RPMI7951 (cell line): ENCODE measurements around the gene ELOVL6. TPM values are rescaled to one million over a fixed set of nuclear protein-coding genes. Genes with fewer than 3 reads are reported as not detected.
"Not testable (repeated sequence)": the region's sequence is repeated elsewhere in the genome, so short reads cannot be mapped to it uniquely, and the experiment has no call there.

Source experiments
- DNase-seq: peaks from one replicate; pipeline ENCODE4 v3.0.0-alpha.2; 2012; ENCODE audit warnings: low read depth
- total RNA-seq: library from RNA; depleted of rRNA; stranded (reverse); fragments of >200 nt; shearing (Covaris generic); gene quantifications from 2 replicates; pipeline ENCODE4 v1.2.3, GENCODE V29; 2014

ELOVL6 gene
- total RNA-seq, 1 experiment from 2014 or later = 8.7 TPM

DNA sequence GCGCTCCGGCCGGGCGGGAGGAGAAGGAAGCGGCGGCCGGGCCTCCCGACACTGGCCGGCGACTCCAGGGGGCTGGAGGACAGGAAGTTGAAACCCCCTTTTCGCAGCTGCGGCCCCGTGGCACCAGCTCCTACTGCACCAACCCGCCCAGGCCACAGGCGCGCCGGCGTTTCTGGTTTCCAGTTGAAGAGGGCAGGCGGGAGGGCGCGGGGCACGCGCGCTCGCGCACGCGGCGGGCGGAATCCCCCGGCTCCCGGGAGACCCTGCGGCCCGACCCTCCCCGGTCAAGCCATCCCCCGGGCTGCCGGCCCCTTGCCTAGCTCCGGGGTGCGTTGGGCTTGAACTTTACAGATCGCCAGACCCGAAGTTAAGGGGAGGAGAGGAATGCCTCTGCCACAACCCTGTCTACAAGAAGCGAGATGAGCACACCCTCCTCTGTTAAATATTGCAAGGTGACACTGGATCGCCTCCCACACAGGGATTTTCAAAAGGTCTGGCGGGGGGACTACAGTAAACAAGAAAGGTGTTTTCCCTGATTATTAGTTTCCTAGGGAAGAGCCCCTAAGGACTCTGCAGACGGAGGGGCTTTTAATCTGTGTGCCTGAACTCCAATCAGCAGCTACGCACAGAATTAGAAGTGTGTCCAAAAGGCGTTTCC, 1.4 kb downstream of the ELOVL6 start:
- DNase-seq = no peak

DNA sequence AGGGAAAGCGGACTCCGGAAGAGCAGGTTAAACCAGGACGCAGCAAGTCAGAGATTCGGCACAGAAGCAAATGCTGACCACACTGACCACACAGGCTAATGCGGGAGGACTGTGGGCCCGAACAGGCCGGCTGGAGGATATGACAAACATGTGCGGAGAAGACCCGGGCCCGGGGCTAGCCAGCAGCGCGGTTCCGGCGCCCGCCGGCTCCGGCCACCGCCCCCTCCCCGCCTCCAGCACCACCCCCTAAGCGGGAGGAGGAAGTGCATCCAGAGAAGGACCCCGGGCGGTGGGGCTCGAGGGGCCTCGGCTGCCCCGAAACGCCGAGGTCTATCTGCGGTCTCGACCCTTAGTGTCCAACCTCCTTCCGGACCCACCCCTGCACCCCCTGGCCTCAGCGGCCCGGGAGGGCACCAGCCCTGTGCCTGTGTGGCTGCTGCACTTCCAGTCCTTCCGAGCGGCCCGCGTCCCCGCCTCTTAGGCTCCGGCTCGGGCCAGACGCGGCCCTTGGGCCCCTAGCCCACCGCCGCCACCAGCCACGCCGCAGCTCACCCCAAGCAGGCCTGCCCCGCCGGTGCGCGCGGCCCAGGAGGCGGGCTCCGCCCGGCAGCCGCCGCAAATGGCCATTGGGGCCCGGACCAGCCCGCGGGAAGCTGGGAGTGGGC, 2.1 kb downstream of the ELOVL6 start:
- DNase-seq = peak; percentile 50

- no peak for DNase-seq
Measured at GRCh38 chr4:110195561-110196205, 2.7 kb downstream of the ELOVL6 start.

- DNase-seq = peak; percentile 91
Measured at GRCh38 chr4:110193822-110194761, 4.3 kb downstream of the ELOVL6 start.

- DNase-seq = not testable (repeated sequence)
Measured at GRCh38 chr4:110193287-110193686, 5.1 kb downstream of the ELOVL6 start.

DNA sequence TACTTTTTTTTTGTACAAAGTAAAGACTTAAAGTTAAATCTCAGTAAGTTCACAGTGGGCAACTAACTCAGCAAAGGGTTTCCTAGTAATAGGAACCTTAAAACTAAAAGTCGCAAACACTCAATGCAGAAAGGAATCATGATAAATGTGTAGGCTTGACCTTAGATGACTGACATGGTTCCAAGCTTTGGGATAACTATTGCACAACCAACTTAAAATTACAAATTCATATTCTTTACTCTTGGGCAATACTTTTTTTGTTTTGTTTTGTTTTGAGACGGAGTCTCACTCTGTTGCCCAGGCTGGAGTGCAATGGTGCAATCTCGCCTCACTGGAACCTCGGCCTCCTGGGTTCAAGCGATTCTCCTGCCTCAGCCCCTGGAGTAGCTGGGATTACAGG, 8.2 kb downstream of the ELOVL6 start:
- DNase-seq = no peak

DNA sequence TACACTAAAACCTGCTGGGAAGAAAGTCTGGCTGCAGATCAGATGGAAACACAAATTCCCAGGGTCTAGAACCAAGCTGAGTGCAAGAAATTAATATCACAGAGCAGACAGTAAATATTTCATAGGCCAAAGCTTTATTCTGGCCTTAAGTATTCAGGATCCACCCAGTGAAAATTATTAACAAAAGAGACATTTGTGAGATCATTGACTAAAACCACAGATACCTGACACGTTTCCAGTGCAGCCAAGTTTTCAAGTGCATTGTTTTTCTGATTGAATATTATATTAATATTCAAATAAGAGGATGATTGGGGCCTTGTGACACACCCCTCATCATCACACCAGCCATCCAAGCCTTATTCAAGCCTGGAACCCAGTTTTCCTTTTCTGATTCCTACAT, 10.3 kb downstream of the ELOVL6 start:
- DNase-seq = no peak

GRCh38 chr4:110184791-110185155, 13.6 kb downstream of the ELOVL6 start:
- DNase-seq = no peak

DNA sequence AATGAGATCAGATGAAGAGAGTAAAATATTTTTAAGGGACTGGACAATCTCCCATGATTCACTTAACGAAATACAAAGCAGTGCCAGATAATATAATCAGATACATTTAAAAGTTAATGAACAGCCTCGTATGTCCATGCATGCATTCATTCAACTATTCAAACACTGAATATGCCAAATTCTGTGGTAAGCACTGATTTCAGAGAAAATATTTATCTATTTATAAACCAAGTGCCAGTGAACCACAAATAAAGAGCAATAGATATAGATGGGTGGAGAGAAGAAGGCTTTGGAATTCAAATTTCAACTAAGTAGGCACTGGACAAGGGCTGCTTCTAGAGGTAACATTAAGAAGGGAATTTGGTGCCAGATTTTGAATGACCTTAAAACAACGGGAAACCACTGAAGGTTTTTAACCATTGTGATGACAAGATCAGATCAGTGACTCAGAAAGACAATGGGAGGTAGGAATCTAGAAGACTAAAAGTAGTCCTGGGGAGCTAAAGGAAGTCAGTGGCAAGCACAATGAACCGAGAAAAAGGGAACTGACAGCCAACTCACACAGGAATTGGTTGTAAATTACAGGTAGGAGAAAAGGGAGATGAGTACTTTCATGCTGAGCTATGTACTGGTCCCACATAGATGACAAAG, 14.2 kb downstream of the ELOVL6 start:
- peak; percentile 19 for DNase-seq

DNA sequence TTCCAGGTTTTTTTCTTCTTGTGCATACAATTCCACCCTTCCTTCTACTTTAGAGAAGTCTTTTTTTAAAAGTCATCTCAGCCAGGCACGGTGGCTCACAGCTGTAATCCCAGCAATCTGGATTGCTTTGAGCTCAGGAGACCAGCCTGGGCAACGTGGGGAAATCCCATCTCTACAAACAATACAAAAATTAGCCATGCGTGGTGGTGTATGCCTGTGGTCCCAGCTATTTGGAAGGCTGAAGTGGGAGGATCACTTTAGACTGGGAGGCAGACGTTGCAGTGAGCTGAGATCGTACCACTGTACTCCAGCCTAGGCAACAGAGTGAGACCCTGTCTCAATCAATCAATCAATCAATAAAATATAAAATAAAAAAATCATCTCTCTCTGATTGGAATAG, 14.8 kb downstream of the ELOVL6 start:
- DNase-seq = no peak

DNA sequence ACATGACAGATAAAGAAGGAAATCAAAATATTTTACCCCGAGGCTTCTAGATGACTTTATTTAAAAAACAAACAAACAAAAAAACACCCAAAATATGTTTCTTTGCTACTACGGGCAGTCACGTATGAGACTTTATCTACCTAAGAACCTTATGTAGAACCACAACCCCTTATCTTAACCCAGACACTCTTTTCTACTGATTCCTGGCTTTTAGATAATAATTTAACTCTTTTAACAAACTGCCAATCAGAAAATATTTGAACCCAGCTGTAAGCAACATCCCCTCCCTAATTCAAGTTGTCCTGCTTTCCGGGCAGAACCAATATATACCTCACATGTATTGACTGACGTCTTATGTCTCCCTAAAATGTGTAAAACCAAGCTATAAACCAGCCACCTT, 15.4 kb downstream of the ELOVL6 start:
- no peak for DNase-seq

DNA sequence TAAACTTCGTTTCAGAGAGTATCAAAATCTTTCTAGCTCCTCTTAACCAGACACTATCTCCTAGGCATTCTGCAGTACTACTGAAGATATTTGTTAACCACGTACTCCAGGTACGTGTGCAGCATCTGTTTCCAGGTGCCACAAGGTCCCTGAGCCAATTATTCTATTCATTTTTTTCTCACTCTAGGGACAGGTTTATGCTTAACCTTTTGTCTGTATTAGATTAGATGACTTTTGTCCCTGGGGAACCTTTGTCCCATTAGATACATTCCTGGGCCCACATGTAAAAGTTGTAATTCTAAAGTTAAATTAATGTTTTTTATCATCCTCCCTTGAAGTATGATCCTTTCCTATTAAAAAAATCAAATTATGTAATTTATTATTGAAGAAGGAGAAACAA, 16.5 kb downstream of the ELOVL6 start:
- no peak for DNase-seq

- DNase-seq = no peak
Measured at GRCh38 chr4:110175634-110176033, 22.8 kb downstream of the ELOVL6 start.

DNA sequence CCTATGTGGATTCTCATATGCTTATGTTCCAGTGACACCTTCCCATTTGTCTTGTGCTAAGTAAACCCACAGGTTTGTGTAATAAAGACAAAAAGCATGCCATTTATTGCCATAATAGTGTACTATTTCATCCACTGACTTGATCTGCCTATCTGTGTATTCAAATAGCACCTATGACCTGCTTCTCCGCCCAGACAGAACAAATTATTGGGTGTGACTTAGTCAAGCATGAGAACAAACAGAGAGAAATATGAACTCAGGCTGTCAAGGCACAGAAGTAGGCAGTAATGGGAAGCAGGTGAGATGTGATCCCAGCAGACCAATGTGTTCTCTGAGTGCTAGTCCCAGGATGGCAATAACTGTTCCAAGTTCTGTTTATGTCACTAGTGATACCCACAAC, 25.4 kb downstream of the ELOVL6 start:
- DNase-seq = no peak

GRCh38 chr4:110171971-110172370, 26.4 kb downstream of the ELOVL6 start:
- no peak for DNase-seq

GRCh38 chr4:110170861-110171260, 27.6 kb downstream of the ELOVL6 start:
- DNase-seq = no peak

DNA sequence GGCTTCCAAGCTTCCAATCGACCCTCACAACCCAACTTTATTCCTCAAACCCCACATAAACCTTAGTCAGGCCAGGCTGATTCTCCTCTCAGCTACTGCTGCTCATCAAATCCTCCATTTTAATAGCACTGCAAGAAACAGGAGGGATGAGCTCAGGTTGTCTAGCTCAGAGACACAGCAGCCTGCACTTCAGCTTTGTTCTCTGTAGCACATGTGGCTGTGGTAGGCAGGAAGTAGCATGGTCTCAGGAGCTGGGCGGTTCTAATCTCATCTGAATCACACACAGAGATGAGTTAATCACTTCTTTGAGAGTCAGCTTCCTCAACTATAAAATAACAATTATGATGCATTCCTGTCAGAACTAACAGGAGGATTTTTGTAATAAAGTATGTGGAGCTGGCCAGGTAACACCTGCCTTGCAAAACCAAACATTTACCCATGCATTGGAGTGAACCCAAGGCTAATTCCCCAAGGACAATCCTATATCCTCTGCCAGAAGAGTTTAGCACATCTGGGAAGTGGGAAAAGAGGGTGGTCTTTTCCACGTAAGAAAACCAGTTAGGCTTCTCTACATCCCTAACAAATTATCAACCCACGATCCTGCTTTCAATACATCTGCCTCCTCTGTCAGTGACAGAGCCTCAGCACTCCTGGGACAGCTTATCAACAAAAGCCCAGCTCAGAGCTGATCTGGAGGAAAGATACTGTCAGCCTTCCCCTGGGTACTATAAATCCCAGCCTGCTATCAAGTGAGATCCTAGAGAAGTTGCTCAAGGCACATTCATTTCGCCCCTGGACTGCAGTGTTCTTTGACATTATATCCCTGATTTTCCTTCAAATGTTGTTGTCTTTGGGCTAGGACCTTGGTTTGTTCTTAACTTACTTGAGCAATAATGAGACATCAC, 32.8 kb downstream of the ELOVL6 start:
- DNase-seq = peak; percentile 55

GRCh38 chr4:110164856-110165255, 33.6 kb downstream of the ELOVL6 start:
- DNase-seq = no peak

GRCh38 chr4:110164251-110164650, 34.2 kb downstream of the ELOVL6 start:
- no peak for DNase-seq

DNA sequence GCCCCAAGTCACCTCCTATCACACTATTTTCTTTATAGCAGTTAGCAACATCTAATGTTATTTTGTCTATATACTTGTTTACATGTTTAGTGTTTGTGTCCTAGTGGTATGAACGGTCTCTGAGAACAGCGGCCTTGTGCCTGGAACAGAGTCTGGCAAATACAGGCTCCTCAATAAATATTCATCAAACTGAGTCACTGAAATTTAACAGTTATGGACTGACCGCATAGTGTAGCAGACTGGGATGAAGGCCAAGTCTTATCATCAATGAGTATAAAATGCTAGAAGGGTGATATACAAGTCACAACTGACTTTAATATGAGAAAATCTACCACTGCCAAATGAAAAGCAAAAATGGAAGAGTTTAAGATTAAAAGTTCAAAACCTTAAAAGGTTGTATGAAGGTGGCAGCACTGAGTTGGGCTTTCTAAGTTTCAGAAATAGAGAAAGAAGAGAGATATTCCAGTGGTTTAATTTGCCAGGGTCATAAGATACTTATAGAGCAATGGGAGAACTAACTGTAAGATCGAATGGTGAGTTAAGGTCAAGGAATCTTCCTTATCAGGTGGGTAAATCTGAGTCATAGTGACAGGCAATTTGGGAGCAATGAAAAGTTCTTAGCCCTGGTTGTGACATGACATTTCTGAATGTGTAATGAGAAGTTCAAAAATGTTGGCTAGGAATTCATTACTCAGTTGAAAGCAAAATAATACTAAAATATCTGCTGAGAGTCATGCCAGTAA, 34.9 kb downstream of the ELOVL6 start:
- peak; percentile 32 for DNase-seq
